H9 (cell line): Measurements from ENCODE around the gene CPO. TPM values are rescaled to one million over a fixed set of nuclear protein-coding genes. Genes with fewer than 3 reads are reported as not detected.

ENCODE experiments used
- DNase-seq: peaks from one replicate; pipeline ENCODE4 v3.0.0-alpha.2; 2017
- H2AFZ ChIP-seq: one replicate; pipeline ENCODE4 v1.6.1; 2013; ENCODE audit warnings: mild to moderate bottlenecking, low read length, control low read depth, moderate library complexity
- H2AK5ac ChIP-seq: 2 replicates; pipeline ENCODE4 v1.6.1; 2013; ENCODE audit warnings: low read length, control low read depth, mixed read lengths; ENCODE audit not compliant: insufficient read length
- H2BK120ac ChIP-seq: one replicate; pipeline ENCODE4 v1.6.1; 2013; ENCODE audit warnings: low read depth, mild to moderate bottlenecking, low read length, control low read depth, inconsistent platforms; ENCODE audit not compliant: poor library complexity, severe bottlenecking
- H2BK12ac ChIP-seq: 2 replicates; pipeline ENCODE4 v1.6.1; 2013; ENCODE audit warnings: low read length, control low read depth, mixed read lengths, low read depth; ENCODE audit not compliant: insufficient read length
- H2BK15ac ChIP-seq: 2 replicates; pipeline ENCODE4 v1.6.1; 2013; ENCODE audit warnings: low read depth, low read length, control low read depth
- H2BK20ac ChIP-seq: one replicate; pipeline ENCODE4 v1.6.1; 2013; ENCODE audit warnings: low read depth, mild to moderate bottlenecking, low read length, control low read depth, inconsistent platforms; ENCODE audit not compliant: poor library complexity, severe bottlenecking
- H2BK5ac ChIP-seq: 2 replicates; pipeline ENCODE4 v1.6.1; 2013; ENCODE audit warnings: low read length, control low read depth, mixed read lengths; ENCODE audit not compliant: insufficient read length
- H3K14ac ChIP-seq: 2 replicates; pipeline ENCODE4 v1.6.1; 2013; ENCODE audit warnings: low read length, control low read depth; ENCODE audit not compliant: insufficient read depth
- H3K18ac ChIP-seq: 2 replicates; pipeline ENCODE4 v1.6.1; 2013; ENCODE audit warnings: low read depth, mild to moderate bottlenecking, mixed read lengths, low read length, control low read depth; ENCODE audit not compliant: insufficient read length
- H3K23ac ChIP-seq: 2 replicates; pipeline ENCODE4 v1.6.1; 2013; ENCODE audit warnings: low read length, control low read depth, mixed read lengths, low read depth; ENCODE audit not compliant: insufficient read length
- H3K23me2 ChIP-seq: 2 replicates; pipeline ENCODE4 v1.6.1; 2013; ENCODE audit warnings: low read depth, mild to moderate bottlenecking, mixed read lengths, low read length, control low read depth; ENCODE audit not compliant: insufficient read length, poor library complexity, severe bottlenecking
- H3K27ac ChIP-seq: 2 replicates; pipeline ENCODE4 v1.5.1; 2013; ENCODE audit warnings: low read length, control low read depth, mixed read lengths, low read depth; ENCODE audit not compliant: insufficient read length
- H3K27me3 ChIP-seq: 2 replicates; pipeline ENCODE4 v1.6.1; 2013; ENCODE audit warnings: low read length, control low read depth, inconsistent platforms; ENCODE audit not compliant: insufficient read depth
- H3K4ac ChIP-seq: 2 replicates; pipeline ENCODE4 v1.6.1; 2013; ENCODE audit warnings: low read depth, mild to moderate bottlenecking, control low read depth, inconsistent platforms, low read length, moderate library complexity
- H3K4me1 ChIP-seq: 2 replicates; pipeline ENCODE4 v1.6.1; 2013; ENCODE audit warnings: low read length, control low read depth, inconsistent platforms; ENCODE audit not compliant: insufficient read depth
- H3K4me2 ChIP-seq: 2 replicates; pipeline ENCODE4 v1.6.1; 2013; ENCODE audit warnings: low read length, control low read depth, mixed read lengths; ENCODE audit not compliant: insufficient read length, insufficient read depth
- H3K56ac ChIP-seq: 2 replicates; pipeline ENCODE4 v1.6.1; 2013; ENCODE audit warnings: low read depth, mild to moderate bottlenecking, mixed read lengths, low read length, control low read depth; ENCODE audit not compliant: insufficient read length
- H3K79me1 ChIP-seq: 2 replicates; pipeline ENCODE4 v1.6.1; 2013; ENCODE audit warnings: low read depth, mild to moderate bottlenecking, moderate library complexity, low read length, control low read depth, inconsistent platforms; ENCODE audit not compliant: insufficient read depth, poor library complexity, severe bottlenecking
- H3K79me2 ChIP-seq: 2 replicates; pipeline ENCODE4 v1.6.1; 2013; ENCODE audit warnings: low read length, control low read depth, inconsistent platforms; ENCODE audit not compliant: insufficient read depth
- H3K9ac ChIP-seq: 2 replicates; pipeline ENCODE4 v1.6.1; 2013; ENCODE audit warnings: low read length, control low read depth, mixed read lengths; ENCODE audit not compliant: insufficient read length; ENCODE audit errors: extremely low read depth
- H3K9me3 ChIP-seq: one replicate; pipeline ENCODE4 v1.6.1; 2013; ENCODE audit warnings: low read depth, low read length, inconsistent platforms; ENCODE audit not compliant: control insufficient read depth
- H3T11ph ChIP-seq: one replicate; pipeline ENCODE4 v1.6.1; 2013; ENCODE audit warnings: mild to moderate bottlenecking, low read length, control low read depth, inconsistent platforms
- H4K20me1 ChIP-seq: one replicate; pipeline ENCODE4 v1.6.1; 2013; ENCODE audit not compliant: control insufficient read depth, insufficient read length, insufficient read depth
- H4K5ac ChIP-seq: 2 replicates; pipeline ENCODE4 v1.6.1; 2013; ENCODE audit warnings: low read depth, mild to moderate bottlenecking, mixed read lengths, low read length, control low read depth; ENCODE audit not compliant: insufficient read length
- H4K8ac ChIP-seq: replicated peaks from 2 replicates; pipeline ENCODE4 v1.6.1; 2013; ENCODE audit warnings: low read length, control low read depth, mixed read lengths, low read depth; ENCODE audit not compliant: insufficient read length
- H4K91ac ChIP-seq: 2 replicates; pipeline ENCODE4 v1.6.1; 2013; ENCODE audit warnings: low read depth, mild to moderate bottlenecking, moderate library complexity, mixed read lengths, low read length, control low read depth; ENCODE audit not compliant: insufficient read length
- H3K27ac Mint-ChIP-seq, 3 experiments: 2 replicates in 2 of 3; 3 replicates in 1 of 3; pipeline ENCODE4 v1.8.0; 2020 to 2021; ENCODE audit warnings: mixed read lengths in 3 of 3, mild to moderate bottlenecking in 1 of 3, moderate library complexity in 1 of 3
- H3K27me3 Mint-ChIP-seq: 2 replicates; pipeline ENCODE4 v1.8.0; 2021; ENCODE audit warnings: low read depth, mild to moderate bottlenecking, moderate library complexity, mixed read lengths
- H3K36me3 Mint-ChIP-seq, 3 experiments: 2 replicates in 2 of 3; 3 replicates in 1 of 3; pipeline ENCODE4 v1.8.0; 2020 to 2021; ENCODE audit warnings: low read depth in 3 of 3, mixed read lengths in 3 of 3; ENCODE audit not compliant: insufficient read depth in 1 of 3
- H3K4me1 Mint-ChIP-seq, 2 experiments: 2 replicates each; pipeline ENCODE4 v1.8.0; 2020; ENCODE audit warnings: mixed read lengths in 2 of 2
- H3K4me3 Mint-ChIP-seq, 2 experiments: 2 replicates in 1 of 2; 3 replicates in 1 of 2; pipeline ENCODE4 v1.8.0; 2020 to 2021; ENCODE audit warnings: mild to moderate bottlenecking in 2 of 2, mixed read lengths in 2 of 2, moderate library complexity in 1 of 2
- H3K9me3 Mint-ChIP-seq, 2 experiments: 2 replicates in 1 of 2; 3 replicates in 1 of 2; pipeline ENCODE4 v1.8.0; 2020; ENCODE audit warnings: mild to moderate bottlenecking in 2 of 2, mixed read lengths in 2 of 2, moderate library complexity in 1 of 2
- whole genome bisulfite sequencing: extraction: QIAGEN DNeasy Blood & Tissue Kit; methylation state at CpG from one replicate; pipeline ENCODE4 v1.1.7; 2013; ENCODE audit warnings: missing lambda C conversion rate, low lambda C conversion rate, mixed read lengths; ENCODE audit not compliant: insufficient read length; ENCODE audit errors: extremely low coverage; 5-methylcytosine and 5-hydroxymethylcytosine counted together
- long read RNA-seq: library from polyadenylated mRNA; unstranded; transcript quantifications from one replicate; pipeline ENCODE4 v2.0.0, GENCODE V29; 2020
- total RNA-seq: library from RNA; stranded (reverse); gene quantifications from 2 replicates; pipeline ENCODE4 v1.2.1, GENCODE V29; 2021
- TF ChIP-seq, protein P1 (sequence below): fragments of 200-600 bp; sonication (generic); conservative IDR thresholded peaks from 3 replicates; pipeline ENCODE4 v1.8.0; 2021; ENCODE audit warnings: antibody characterized with exemption, mild to moderate bottlenecking

CPO gene, protein sequence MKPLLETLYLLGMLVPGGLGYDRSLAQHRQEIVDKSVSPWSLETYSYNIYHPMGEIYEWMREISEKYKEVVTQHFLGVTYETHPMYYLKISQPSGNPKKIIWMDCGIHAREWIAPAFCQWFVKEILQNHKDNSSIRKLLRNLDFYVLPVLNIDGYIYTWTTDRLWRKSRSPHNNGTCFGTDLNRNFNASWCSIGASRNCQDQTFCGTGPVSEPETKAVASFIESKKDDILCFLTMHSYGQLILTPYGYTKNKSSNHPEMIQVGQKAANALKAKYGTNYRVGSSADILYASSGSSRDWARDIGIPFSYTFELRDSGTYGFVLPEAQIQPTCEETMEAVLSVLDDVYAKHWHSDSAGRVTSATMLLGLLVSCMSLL
- total RNA-seq = 0.66 and 0.68 TPM in 2 replicates
- long read RNA-seq, partial matches to known transcripts = 0 of 15 reads
- long read RNA-seq, other reads (novel, unspliced or antisense) = 15 of 15 reads

DNA sequence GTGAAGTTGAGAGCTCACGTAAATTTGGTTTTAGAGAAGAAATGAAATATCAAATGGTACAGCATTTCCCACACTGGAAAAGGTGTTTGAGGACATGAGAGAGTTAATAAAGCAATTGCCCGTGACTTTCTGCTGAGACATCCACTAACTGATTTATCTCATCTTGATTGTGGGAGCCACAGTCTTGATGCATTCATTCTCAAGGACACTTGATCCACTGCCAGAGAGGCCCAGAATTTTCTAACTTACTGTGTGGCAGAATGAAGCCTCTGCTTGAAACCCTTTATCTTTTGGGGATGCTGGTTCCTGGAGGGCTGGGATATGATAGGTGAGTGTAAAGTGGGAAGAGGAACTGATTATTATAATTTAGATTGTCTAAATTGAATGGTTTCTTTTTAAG is at the start of gene CPO:
TSS of gene CPO (plus strand) at position 179 of the 400 bp plus-strand sequence. CDS start at position 261, 82 bp downstream.
- Mint-ChIP-seq H3K27ac (no peak within 1 kb of the TSS), H3K36me3 (no peaks in the 10 kb centered on the region), H3K9me3 (no peaks in the 10 kb centered on the region), H3K4me1 (peaks cover 10 to 13% of the 10 kb centered on the region in 2 experiments), H3K27me3 (no peaks in the 10 kb centered on the region), H3K4me3 (no peak within 1 kb of the TSS)
- H3K4me1 ChIP-seq = peaks cover 2% of the 10 kb centered on the region
- H3K79me2 ChIP-seq = no peaks in the 10 kb centered on the region
- no peaks in the 10 kb centered on the region for H3K23me2 ChIP-seq
- no peak within 1 kb of the TSS for H2AK5ac ChIP-seq
- H3K18ac ChIP-seq = no peak within 1 kb of the TSS
- no peak within 1 kb of the TSS for H2BK5ac ChIP-seq
- H3K27ac ChIP-seq = no peak within 1 kb of the TSS
- no peak within 1 kb of the TSS for H4K8ac ChIP-seq
- no peak within 1 kb of the TSS for H3T11ph ChIP-seq
- H4K5ac ChIP-seq = no peak within 1 kb of the TSS
- no peak within 1 kb of the TSS for H3K9ac ChIP-seq
- TF ChIP-seq, protein P1, sequence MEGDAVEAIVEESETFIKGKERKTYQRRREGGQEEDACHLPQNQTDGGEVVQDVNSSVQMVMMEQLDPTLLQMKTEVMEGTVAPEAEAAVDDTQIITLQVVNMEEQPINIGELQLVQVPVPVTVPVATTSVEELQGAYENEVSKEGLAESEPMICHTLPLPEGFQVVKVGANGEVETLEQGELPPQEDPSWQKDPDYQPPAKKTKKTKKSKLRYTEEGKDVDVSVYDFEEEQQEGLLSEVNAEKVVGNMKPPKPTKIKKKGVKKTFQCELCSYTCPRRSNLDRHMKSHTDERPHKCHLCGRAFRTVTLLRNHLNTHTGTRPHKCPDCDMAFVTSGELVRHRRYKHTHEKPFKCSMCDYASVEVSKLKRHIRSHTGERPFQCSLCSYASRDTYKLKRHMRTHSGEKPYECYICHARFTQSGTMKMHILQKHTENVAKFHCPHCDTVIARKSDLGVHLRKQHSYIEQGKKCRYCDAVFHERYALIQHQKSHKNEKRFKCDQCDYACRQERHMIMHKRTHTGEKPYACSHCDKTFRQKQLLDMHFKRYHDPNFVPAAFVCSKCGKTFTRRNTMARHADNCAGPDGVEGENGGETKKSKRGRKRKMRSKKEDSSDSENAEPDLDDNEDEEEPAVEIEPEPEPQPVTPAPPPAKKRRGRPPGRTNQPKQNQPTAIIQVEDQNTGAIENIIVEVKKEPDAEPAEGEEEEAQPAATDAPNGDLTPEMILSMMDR = no peak
- H3K4ac ChIP-seq = no peak within 1 kb of the TSS
- H3K27me3 ChIP-seq = no peaks in the 10 kb centered on the region
- no peak within 1 kb of the TSS for H4K91ac ChIP-seq
- no peak within 1 kb of the TSS for H2BK15ac ChIP-seq
- no peak within 1 kb of the TSS for H3K56ac ChIP-seq
- H2BK12ac ChIP-seq = no peak within 1 kb of the TSS
- no peak within 1 kb of the TSS for H2AFZ ChIP-seq
- H2BK20ac ChIP-seq = no peak within 1 kb of the TSS
- no peak within 1 kb of the TSS for H3K14ac ChIP-seq
- no peak within 1 kb of the TSS for H3K4me2 ChIP-seq
- H3K23ac ChIP-seq = no peak within 1 kb of the TSS
- H4K20me1 ChIP-seq = no peaks in the 10 kb centered on the region
- DNase-seq = no peak
- H3K9me3 ChIP-seq = no peaks in the 10 kb centered on the region
- WGBS = no CpG with 5 or more reads among the region's 2 CpGs
- no peaks in the 10 kb centered on the region for H3K79me1 ChIP-seq
- no peak within 1 kb of the TSS for H2BK120ac ChIP-seq
